HG02840 (cell line): ENCODE results near the gene ST7.

Source experiments
- ATAC-seq: cut with Tn5 transposase; IDR thresholded peaks from one replicate; pipeline ENCODE4 v1.9.1; 2021; ENCODE audit warnings: mild to moderate bottlenecking, moderate library complexity, moderate number of reproducible peaks; ENCODE audit not compliant: unreplicated experiment, low FRiP score

The ST7 gene

GRCh38 chr7:117172283-117172682, 219.0 kb downstream of the ST7 start:
- ATAC-seq = no peak

DNA sequence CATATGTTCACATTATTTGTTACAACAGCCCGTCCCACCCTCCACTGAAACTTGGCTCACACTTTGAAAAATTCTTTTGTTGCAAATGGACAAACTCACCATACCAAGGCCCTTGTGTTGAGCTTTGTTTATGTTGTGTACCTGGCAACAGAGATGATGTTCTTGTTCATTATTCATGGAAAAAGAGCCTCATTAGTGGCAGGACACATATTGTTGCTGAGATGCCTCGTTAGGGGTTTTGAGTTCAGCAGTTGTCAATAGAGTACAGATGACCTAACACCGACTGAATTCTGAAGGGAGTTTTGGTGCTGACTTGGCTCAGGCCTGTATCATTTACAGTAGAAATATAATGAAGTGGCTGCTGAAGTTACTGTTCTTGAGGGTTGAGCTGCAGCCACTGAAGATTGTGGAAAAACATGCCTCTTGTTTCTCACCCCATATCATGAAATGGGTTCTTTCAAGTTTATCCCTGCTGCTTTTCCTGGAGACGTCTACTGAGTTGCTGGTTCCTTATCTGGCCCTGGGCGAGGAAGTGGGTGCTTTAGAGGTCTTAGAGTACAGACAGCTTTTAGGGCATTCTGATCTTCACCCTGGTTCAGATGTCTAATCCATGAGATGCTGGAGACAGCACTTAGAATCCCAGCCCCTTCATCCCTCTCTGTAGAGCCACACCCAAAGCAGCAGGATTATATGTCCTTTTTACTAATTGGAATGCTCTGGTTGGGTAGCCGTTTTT, 219.9 kb downstream of the ST7 start:
- no peak for ATAC-seq

DNA sequence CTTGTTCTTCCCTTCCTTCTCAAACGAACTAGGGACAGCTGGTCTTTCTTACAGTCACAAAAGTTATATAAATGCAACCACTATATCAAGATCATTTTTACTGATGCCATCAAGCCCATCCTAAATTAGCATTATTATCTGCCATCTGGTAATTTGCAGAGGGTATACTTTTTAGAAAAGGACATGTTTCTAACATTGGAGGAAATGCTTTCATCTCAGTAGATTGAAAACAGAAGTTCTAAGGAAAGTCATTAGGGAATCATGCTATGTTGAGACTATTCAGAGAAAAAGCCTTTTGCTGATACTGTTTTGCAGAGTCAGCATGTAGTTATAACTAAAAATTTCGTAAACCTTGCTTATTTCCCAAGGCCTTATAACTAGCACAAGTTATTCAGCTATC, 222.9 kb downstream of the ST7 start:
- ATAC-seq = no peak

DNA sequence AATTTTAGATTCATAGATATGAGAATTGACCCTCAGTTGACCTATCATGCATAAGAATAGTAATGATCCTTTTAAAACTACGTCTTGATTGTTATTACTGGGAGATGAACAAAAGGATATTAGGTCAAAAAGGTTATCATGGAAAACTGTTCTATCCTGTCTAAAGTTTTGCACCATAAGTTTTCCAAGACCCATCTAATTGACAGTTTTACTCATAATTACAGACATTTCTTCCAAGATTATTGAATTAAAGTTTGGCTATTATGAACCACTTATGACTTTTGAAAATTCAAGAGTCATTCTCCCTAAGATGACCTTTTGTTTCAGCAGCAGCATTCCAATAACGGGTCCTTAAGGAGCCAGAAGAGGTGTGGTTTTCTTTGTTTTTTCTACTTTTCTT, 225.3 kb downstream of the ST7 start:
- no peak for ATAC-seq

DNA sequence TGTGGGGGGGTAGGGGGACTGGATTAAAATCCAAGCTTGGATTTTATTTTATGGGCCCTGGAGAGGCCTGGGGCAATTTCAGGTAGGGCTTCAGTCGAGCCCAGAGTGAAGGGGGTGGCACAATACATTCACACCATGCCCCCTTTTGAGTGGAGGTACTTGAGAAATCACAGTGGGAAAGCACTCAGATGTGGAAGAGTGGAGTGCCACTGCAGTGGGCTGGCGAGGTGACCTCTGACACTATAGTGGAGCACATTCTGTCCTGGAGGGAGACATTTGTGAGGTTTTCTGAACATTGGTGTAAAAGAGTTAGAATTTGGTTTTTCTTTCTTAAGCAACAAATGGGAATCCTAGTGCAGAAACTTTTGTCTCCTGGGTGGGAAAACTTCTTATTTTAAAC, 226.4 kb downstream of the ST7 start:
- no peak for ATAC-seq

GRCh38 chr7:117183729-117184128, 230.4 kb downstream of the ST7 start:
- no peak for ATAC-seq

- no peak for ATAC-seq
These were observed 231.1 kb downstream of the ST7 start for GRCh38 chr7:117184367-117184766.

DNA sequence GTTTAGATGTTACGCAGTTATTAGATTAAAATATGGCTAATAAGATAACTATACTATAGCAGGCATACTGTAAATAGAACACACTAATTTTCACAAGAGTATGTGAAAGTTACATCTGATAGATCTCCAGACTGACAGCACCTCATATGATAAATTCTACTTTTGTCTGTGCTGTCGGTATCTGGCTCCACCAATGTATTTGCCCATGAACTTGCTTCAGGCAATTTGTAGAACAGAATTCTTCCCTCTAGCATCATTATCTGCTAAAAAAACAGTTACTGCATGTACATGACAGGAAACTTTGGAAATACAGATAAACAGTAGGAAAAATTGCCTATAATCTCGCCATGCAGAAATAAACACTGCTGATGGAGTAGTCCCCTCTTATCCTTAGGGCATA, 231.8 kb downstream of the ST7 start:
- ATAC-seq = no peak

DNA sequence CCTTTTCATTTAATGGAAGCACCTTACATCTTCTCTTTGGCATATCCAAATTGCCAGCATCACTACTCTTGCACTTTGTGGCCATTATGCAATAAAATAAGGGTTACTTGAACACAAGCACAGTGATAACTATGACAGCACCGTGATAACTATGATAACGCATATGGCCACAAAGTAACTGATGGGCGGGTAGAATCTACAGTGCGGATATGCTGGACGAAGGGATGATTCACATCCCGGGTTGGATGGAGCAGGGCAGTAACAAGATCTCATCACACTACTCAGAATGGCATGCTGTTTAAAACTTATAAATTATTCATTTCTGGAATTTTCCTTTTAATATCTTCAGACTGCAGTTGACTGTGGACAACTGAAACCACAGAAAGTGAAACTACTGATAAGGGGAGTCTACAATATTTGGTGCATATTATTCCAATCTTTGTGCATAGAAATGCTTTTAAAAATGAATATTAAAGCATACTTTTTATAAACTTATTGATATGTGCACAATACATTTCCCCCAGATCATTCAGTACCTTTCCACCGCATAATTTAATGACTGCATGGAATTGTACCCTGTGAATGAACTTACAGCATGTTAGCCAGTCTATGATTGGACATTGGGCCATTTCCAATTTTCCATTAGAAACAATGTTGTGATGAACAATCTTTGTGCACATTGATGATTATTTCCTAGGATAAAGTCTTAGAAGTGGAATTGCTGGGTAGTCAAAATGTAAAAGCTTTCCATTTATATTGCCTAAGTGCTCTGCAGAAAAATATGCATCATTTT, 233.1 kb downstream of the ST7 start:
- no peak for ATAC-seq

- no peak for ATAC-seq
These were observed 235.1 kb downstream of the ST7 start for GRCh38 chr7:117188376-117188775.

GRCh38 chr7:117188949-117189592, 235.8 kb downstream of the ST7 start:
- ATAC-seq = no peak

DNA sequence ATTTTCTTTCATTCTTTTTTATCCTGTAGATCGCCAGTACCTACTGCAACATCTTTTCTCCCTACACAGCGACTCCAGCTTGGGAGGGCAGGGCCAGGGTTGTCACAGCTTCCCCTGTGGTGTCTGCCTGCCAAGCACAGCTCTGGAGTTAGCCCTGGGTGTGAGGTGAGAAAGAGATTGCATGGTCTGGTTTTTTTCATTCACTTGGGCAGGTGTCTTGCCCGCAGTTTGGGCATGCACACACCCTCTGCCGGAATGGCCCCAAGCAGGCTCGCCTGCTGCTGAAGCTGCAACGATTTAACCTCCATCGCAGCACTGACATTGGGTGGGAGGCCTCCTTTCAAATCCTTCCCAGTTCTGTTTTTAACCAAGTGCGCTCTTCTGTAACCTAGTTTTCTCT, 236.8 kb downstream of the ST7 start:
- no peak for ATAC-seq

DNA sequence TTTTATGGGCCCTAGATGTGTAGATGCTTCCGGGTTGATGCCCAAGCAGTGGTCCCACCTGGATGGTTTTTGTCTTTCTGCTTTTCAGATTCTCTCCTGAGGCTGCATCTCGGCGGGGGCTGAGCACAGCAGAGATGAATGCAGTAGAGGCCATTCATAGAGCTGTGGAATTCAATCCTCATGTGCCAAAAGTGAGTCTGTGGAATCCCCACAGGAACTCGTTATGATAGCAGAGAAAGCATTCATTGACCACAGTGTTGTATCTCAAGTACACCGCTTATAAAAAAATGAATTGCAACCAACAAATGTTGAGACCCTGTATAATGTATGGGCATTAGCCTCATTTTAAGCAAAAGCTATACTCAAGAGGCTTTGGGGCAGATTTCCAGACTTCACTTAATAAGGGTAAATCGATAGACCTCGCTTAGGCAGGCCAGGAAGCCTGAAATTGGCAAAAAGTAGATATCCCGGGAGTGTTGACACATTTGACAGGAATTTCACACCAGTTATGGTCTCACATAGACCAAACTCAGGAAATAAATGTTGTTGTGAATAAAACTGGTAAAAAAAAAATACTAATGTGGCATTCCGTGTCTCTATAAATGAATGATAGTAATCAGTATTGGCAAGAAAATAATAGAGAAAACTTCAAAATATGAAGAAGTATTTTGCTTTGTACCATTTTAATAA, 237.6 kb downstream of the ST7 start:
- no peak for ATAC-seq

- ATAC-seq = no peak
These were observed 238.8 kb downstream of the ST7 start for GRCh38 chr7:117192108-117192507.

- no peak for ATAC-seq
These were observed 240.3 kb downstream of the ST7 start for GRCh38 chr7:117193564-117193963.

DNA sequence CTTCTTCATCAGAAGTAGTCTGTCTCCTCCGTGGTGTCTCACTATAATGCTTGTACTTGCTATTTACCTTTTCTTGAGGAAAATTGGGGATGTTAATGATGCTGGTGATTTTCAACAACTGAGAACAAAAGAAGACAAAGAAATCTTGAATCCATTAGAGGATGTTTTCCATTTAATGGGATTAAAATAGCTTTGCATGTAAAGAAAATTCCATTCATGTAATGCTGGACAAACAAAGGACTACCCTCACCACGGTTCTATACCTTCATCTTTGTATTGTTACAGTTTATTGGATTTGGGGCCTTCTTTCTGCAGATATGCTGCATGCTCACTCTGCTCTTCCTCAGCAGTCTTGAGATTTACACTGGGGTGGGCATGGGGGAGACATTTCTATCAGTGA, 241.1 kb downstream of the ST7 start:
- no peak for ATAC-seq

DNA sequence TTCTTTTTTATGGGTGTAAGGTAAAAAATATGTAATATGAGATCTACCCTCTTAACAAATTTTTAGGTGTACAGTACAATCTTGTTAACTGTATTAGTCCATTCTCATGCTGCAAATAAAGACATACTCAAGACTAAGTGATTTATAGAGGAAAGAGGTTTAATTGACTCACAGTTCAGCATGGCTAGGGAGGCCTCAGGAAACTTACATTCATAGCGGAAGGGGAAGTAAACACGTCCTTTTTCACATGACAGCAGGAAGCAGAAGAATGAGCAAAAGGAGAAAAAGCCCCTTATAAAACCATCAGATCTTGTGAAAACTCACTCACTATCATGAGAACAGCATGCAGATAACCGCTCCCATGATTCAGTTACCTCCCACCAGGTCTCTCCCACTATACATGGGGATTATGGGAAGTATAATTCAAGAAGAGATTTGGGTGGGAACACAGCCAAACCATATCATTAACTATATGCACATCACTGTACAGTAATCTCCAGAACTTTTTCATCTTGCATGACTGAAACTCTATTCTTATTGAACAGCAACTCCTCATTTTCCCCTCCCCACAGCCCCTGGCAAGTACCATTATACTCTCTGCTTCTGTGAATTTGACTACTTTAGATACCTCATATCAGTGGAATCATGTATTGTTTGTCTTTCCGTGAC, 242.2 kb downstream of the ST7 start:
- no peak for ATAC-seq

GRCh38 chr7:117200132-117200531, 246.8 kb downstream of the ST7 start:
- ATAC-seq = no peak

GRCh38 chr7:117200786-117201458, 247.6 kb downstream of the ST7 start:
- ATAC-seq = no peak

DNA sequence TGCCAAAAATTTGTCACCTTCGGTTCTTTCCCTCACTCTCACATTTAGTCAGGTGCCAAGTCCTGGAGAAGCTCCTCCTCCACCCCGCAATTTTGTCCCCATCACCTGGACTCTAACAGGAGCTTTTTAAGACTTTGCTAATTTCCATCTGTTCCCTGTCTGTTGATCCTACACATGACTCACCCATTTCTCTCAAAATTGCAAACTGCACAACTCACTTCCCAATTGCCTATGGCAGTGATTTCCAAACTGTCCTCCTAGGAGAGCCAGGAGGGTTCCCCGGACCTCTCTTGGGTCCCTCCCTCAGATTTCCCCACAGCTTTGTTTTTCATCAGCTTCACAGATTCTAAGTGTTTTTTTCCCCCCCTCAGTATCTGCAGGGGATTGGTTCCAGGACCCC, 249.2 kb downstream of the ST7 start:
- no peak for ATAC-seq
